HCT116 (cell line): ENCODE data around the gene PPP1R1A. TPM values are rescaled to one million over a fixed set of nuclear protein-coding genes. Genes with fewer than 3 reads are reported as not detected.

Experiments
- ATAC-seq: fragments of 200-7000 bp; cut with Tn5 transposase; 2 replicates; pipeline ENCODE4 v1.9.1; 2020; ENCODE audit warnings: mild to moderate bottlenecking, moderate library complexity
- BruUV-seq: library from RNA; stranded (reverse); fragments of 400-500 nt; replicated peaks from 2 replicates; lab custom pipeline; 2021; lab: Mats Ljungman, UMichigan
- CTCF ChIA-PET: fragments of 300-600 bp; sonication (Branson Sonifier 250); formaldehyde crosslinking; loops from one replicate; lab custom pipeline; 2021; ENCODE audit warnings: antibody characterized with exemption; lab: Charles Lee
- POLR2A ChIA-PET: fragments of 300-600, 350-600 bp; sonication (Branson Sonifier 250); formaldehyde crosslinking; loops from one replicate; lab custom pipeline; 2021; ENCODE audit warnings: antibody characterized with exemption; lab: Charles Lee
- RAD21 ChIA-PET, 2 experiments: fragments of 300-600 bp; sonication (Branson Sonifier 250); formaldehyde crosslinking; loops; one replicate each; lab custom pipeline; 2023; ENCODE audit warnings: low total read pairs in 2 of 2; ENCODE audit not compliant: uncharacterized antibody in 2 of 2, unreplicated experiment in 2 of 2, low non-redundant PET in 1 of 2; lab: Charles Lee
- DNase-seq: peaks from one replicate; pipeline ENCODE4 v3.0.0-alpha.2; 2010; ENCODE audit warnings: low read depth, low spot score
- H2AFZ ChIP-seq: fragments of 200-600 bp; shearing (Covaris generic), sonication (generic); 2 replicates; pipeline ENCODE4 v1.6.1; 2017; ENCODE audit warnings: low read depth, mixed run types, mixed read lengths, antibody characterized with exemption, low read length; ENCODE audit not compliant: poor library complexity, severe bottlenecking
- H3K27ac ChIP-seq: 2 replicates; pipeline ENCODE4 v1.5.1; 2012; ENCODE audit warnings: low read depth, low read length
- H3K27me3 ChIP-seq: fragments of 200-600 bp; sonication (generic); 2 replicates; pipeline ENCODE4 v1.6.1; 2016; ENCODE audit warnings: mixed run types, low read length, mixed read lengths; ENCODE audit not compliant: insufficient read depth
- H3K36me3 ChIP-seq, 2 experiments: fragments of 200-500 bp in 1 of 2; fragments of 200-600 bp in 1 of 2; sonication (Bioruptor generic) in 1 of 2; sonication (generic) in 1 of 2; 2 replicates each; pipeline versions ENCODE4 v1.5.1 to v1.6.1; 2014 to 2016; ENCODE audit warnings: low read length in 2 of 2, inconsistent platforms in 1 of 2, mixed read lengths in 1 of 2, mixed run types in 1 of 2; ENCODE audit not compliant: insufficient read depth in 2 of 2, control insufficient read depth in 1 of 2
- H3K4me1 ChIP-seq, 2 experiments: fragments of 200-600 bp in 1 of 2; sonication (generic) in 1 of 2; 2 replicates each; pipeline versions ENCODE4 v1.5.1 to v1.6.1; 2012 to 2017; ENCODE audit warnings: low read length in 2 of 2, inconsistent platforms in 1 of 2, mild to moderate bottlenecking in 1 of 2, mixed read lengths in 1 of 2, mixed run types in 1 of 2, moderate library complexity in 1 of 2; ENCODE audit not compliant: insufficient read depth in 2 of 2, control insufficient read depth in 1 of 2
- H3K4me2 ChIP-seq: fragments of 200-600 bp; sonication (generic); 2 replicates; pipeline ENCODE4 v1.6.1; 2017; ENCODE audit warnings: mixed run types, low read length, mixed read lengths
- H3K4me3 ChIP-seq, 2 experiments: fragments of 200-600 bp in 1 of 2; sonication (generic) in 1 of 2; replicated peaks in 1 of 2; 2 replicates each; pipeline ENCODE4 v1.5.1; 2011 to 2016; ENCODE audit warnings: low read length in 2 of 2, control low read depth in 1 of 2, low read depth in 1 of 2, mild to moderate bottlenecking in 1 of 2, mixed read lengths in 1 of 2, mixed run types in 1 of 2
- H3K79me2 ChIP-seq: fragments of 200-600 bp; sonication (generic); 2 replicates; pipeline ENCODE4 v1.6.1; 2017; ENCODE audit warnings: mild to moderate bottlenecking, mixed run types, low read length, moderate library complexity, mixed read lengths; ENCODE audit not compliant: insufficient read depth
- H3K9ac ChIP-seq: fragments of 200-600 bp; sonication (generic); 2 replicates; pipeline ENCODE4 v1.6.1; 2016; ENCODE audit warnings: low read length, mixed read lengths
- H3K9me2 ChIP-seq: fragments of 200-600 bp; sonication (generic), shearing (Covaris generic); 2 replicates; pipeline ENCODE4 v1.6.1; 2017; ENCODE audit warnings: mixed run types, mild to moderate bottlenecking, moderate library complexity; ENCODE audit not compliant: insufficient read depth
- H3K9me3 ChIP-seq, 2 experiments: fragments of 200-500 bp in 1 of 2; fragments of 200-600 bp in 1 of 2; sonication (Bioruptor generic) in 1 of 2; sonication (generic) in 1 of 2; 2 replicates each; pipeline ENCODE4 v1.6.1; 2014 to 2017; ENCODE audit warnings: low read length in 2 of 2, mixed read lengths in 2 of 2, inconsistent platforms in 1 of 2, low read depth in 1 of 2, mild to moderate bottlenecking in 1 of 2, mixed run types in 1 of 2, moderate library complexity in 1 of 2; ENCODE audit not compliant: control insufficient read depth in 1 of 2, insufficient read depth in 1 of 2
- H4K20me1 ChIP-seq: fragments of 200-600 bp; sonication (generic), shearing (Covaris generic); 2 replicates; pipeline ENCODE4 v1.6.1; 2017; ENCODE audit warnings: mixed run types, mild to moderate bottlenecking, moderate library complexity; ENCODE audit not compliant: insufficient read depth
- CBX3 ChIP-seq: IDR thresholded peaks from 2 replicates; pipeline ENCODE4 v1.6.1; 2012; ENCODE audit warnings: low read depth
- CEBPB ChIP-seq: IDR thresholded peaks from 2 replicates; pipeline ENCODE4 v1.6.1; 2012; ENCODE audit warnings: low read depth
- EGR1 ChIP-seq: IDR thresholded peaks from 2 replicates; pipeline ENCODE4 v1.6.1; 2012; ENCODE audit warnings: low read depth
- ELF1 ChIP-seq: IDR thresholded peaks from 2 replicates; pipeline ENCODE4 v1.6.1; 2012; ENCODE audit warnings: low read depth, borderline replicate concordance
- EZH2 ChIP-seq: fragments of 200-600 bp; sonication (generic); IDR thresholded peaks from 2 replicates; pipeline ENCODE4 v1.6.1; 2017; ENCODE audit warnings: antibody characterized with exemption, mixed run types
- EZH2phosphoT487 ChIP-seq: fragments of 200-600 bp; IDR thresholded peaks from 2 replicates; pipeline ENCODE4 v1.6.1; 2018; ENCODE audit warnings: antibody characterized with exemption, borderline replicate concordance
- FOSL1 ChIP-seq: IDR thresholded peaks from 2 replicates; pipeline ENCODE4 v1.6.1; 2012; ENCODE audit warnings: low read depth
- POLR2AphosphoS5 ChIP-seq: IDR thresholded peaks from 2 replicates; pipeline ENCODE4 v1.6.1; 2011; ENCODE audit warnings: mild to moderate bottlenecking, low read depth, low read length, moderate library complexity
- RAD21 ChIP-seq: IDR thresholded peaks from 2 replicates; pipeline ENCODE4 v1.6.1; 2012; ENCODE audit warnings: low read depth, mild to moderate bottlenecking
- SIN3A ChIP-seq: IDR thresholded peaks from 2 replicates; pipeline ENCODE4 v1.6.1; 2012; ENCODE audit warnings: low read depth
- SP1 ChIP-seq: IDR thresholded peaks from 2 replicates; pipeline ENCODE4 v1.6.1; 2012; ENCODE audit warnings: low read depth
- SRF ChIP-seq: IDR thresholded peaks from 2 replicates; pipeline ENCODE4 v1.6.1; 2012; ENCODE audit warnings: low read depth
- intact Hi-C: fragments of 100-400 bp; cut with micrococcal nuclease; formaldehyde crosslinking; loops from 2 replicates; pipeline ENCODE4 v1.10.0; 2022
- total RNA-seq: library from RNA; stranded (reverse); gene quantifications from one replicate; pipeline ENCODE4 v1.2.1, GENCODE V29; 2021; ENCODE audit not compliant: unreplicated experiment
- TF ChIP-seq, protein P1 (sequence below): IDR thresholded peaks from 2 replicates; pipeline ENCODE4 v1.6.1; 2011; ENCODE audit warnings: mild to moderate bottlenecking, low read length, moderate library complexity; ENCODE audit not compliant: insufficient replicate concordance; ENCODE audit errors: extremely low read depth
- TF ChIP-seq, protein P2 (sequence below), 3 experiments: fragments of 200-600 bp in 1 of 3; sonication (generic) in 1 of 3; IDR thresholded peaks in 2 of 3; conservative IDR thresholded peaks in 1 of 3; 2 replicates each; pipeline ENCODE4 v1.5.1; 2012 to 2017; ENCODE audit warnings: low read depth in 2 of 3, low read length in 2 of 3, antibody characterized with exemption in 1 of 3, borderline replicate concordance in 1 of 3, control low read depth in 1 of 3, mild to moderate bottlenecking in 1 of 3, mixed read lengths in 1 of 3, mixed run types in 1 of 3, moderate library complexity in 1 of 3; ENCODE audit not compliant: insufficient read depth in 1 of 3
- TF ChIP-seq, protein P3 (sequence below): IDR thresholded peaks from 2 replicates; pipeline ENCODE4 v1.6.1; 2012

PPP1R1A gene
- total RNA-seq, 1 experiment from 2014 or later, result 0.61 TPM

DNA sequence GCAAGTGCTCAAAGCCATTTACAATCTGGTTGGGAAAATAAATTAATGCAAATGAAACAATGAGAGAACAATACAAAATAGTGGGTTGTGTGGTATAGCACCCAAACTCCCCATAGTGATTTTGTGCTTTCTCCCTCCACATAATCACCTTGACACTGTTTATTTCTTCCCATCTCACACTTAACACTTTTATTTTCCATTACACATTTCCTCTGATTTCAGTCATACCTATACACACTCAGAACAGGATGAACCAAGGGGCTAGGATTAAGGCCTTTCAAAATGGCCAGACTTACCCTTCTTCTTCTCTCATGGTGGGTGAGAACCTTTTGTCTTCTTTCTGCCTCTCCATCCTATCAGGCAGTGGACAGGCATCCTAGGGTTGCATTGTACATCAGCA, 53.0 kb downstream of the PPP1R1A start:
- Histone ChIP-seq H3K9me3 (no peaks in the 10 kb centered on the region), H3K4me2 (no peak overlapping the region), H3K9me2 (no peaks in the 10 kb centered on the region), H3K9ac (no peak overlapping the region), H4K20me1 (no peaks in the 10 kb centered on the region), H3K79me2 (no peaks in the 10 kb centered on the region), H3K27me3 (peaks cover 39% of the 10 kb centered on the region), H2AFZ (no peak overlapping the region), H3K36me3 (no peaks in the 10 kb centered on the region), H3K4me3 (no peak overlapping the region), H3K4me1 (no peaks in the 10 kb centered on the region), H3K27ac (no peak overlapping the region)
- ATAC-seq, result no peak
- ChIA-PET CTCF (interaction anchor here (0.9 kb wide), 1 partner anchor 61 kb away, joined by 3 read pairs; no protein-coding TSS in a partner anchor), RAD21 (no interaction called here), POLR2A (no interaction called here)
- TF ChIP-seq CBX3 (no peak), ELF1 (no peak)
- DNase-seq, result no peak
- intact Hi-C loops, result no loop called here
- no TSS peak for BruUV-seq

DNA sequence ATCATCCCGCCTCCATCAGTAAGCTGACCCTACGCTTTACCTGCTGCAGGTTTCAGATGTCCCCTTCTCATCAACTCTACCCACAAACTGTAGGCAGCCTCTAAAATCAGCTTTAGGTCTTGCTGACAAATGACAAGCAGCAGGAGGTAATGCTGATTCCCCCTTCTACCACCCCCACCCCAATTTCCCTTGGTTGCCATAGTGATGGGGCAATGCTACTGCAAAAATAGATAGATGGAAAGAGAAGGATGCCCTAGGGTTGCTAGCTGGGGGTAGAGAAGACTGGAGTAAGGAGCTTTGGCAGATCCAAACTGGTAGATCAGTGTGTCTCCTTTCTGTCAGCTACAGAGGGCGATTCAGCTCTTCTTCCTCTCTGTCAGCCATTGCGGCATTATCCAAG, 58.9 kb downstream of the PPP1R1A start:
- ChIA-PET CTCF (interaction anchor here (1.7 kb wide), 1 partner anchor 10 kb away, joined by 6 read pairs; no protein-coding TSS in a partner anchor), POLR2A (no interaction called here), RAD21 (no interaction called here)
- intact Hi-C loops, result no loop called here
- H3K36me3 ChIP-seq, result no peaks in the 10 kb centered on the region
- H3K9ac ChIP-seq, result no peak overlapping the region
- no peaks in the 10 kb centered on the region for H3K9me3 ChIP-seq
- no peak overlapping the region for H2AFZ ChIP-seq
- DNase-seq (no peak), ATAC-seq (no peak)
- no peak overlapping the region for H3K27ac ChIP-seq
- TF ChIP-seq, protein P1, sequence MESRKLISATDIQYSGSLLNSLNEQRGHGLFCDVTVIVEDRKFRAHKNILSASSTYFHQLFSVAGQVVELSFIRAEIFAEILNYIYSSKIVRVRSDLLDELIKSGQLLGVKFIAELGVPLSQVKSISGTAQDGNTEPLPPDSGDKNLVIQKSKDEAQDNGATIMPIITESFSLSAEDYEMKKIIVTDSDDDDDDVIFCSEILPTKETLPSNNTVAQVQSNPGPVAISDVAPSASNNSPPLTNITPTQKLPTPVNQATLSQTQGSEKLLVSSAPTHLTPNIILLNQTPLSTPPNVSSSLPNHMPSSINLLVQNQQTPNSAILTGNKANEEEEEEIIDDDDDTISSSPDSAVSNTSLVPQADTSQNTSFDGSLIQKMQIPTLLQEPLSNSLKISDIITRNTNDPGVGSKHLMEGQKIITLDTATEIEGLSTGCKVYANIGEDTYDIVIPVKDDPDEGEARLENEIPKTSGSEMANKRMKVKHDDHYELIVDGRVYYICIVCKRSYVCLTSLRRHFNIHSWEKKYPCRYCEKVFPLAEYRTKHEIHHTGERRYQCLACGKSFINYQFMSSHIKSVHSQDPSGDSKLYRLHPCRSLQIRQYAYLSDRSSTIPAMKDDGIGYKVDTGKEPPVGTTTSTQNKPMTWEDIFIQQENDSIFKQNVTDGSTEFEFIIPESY, result no peak
- TF ChIP-seq, protein P2, sequence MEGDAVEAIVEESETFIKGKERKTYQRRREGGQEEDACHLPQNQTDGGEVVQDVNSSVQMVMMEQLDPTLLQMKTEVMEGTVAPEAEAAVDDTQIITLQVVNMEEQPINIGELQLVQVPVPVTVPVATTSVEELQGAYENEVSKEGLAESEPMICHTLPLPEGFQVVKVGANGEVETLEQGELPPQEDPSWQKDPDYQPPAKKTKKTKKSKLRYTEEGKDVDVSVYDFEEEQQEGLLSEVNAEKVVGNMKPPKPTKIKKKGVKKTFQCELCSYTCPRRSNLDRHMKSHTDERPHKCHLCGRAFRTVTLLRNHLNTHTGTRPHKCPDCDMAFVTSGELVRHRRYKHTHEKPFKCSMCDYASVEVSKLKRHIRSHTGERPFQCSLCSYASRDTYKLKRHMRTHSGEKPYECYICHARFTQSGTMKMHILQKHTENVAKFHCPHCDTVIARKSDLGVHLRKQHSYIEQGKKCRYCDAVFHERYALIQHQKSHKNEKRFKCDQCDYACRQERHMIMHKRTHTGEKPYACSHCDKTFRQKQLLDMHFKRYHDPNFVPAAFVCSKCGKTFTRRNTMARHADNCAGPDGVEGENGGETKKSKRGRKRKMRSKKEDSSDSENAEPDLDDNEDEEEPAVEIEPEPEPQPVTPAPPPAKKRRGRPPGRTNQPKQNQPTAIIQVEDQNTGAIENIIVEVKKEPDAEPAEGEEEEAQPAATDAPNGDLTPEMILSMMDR (IDR thresholded peaks at IDR 0.05 in 2 of 3, conservative IDR thresholded peaks at IDR 0.05 in 1 of 3; ENCODE audit: borderline replicate concordance in 1 of 3, insufficient read depth in 1 of 3, low read depth in 2 of 3, low read length in 2 of 3), result no peak
- TF ChIP-seq SRF, result no peak
- TF ChIP-seq EZH2phosphoT487, result no peak
- TF ChIP-seq POLR2AphosphoS5, result no peak
- TF ChIP-seq FOSL1, result no peak
- TF ChIP-seq EZH2, result no peak
- no peak for TF ChIP-seq CEBPB
- no peak for TF ChIP-seq EGR1
- TF ChIP-seq, protein P3, sequence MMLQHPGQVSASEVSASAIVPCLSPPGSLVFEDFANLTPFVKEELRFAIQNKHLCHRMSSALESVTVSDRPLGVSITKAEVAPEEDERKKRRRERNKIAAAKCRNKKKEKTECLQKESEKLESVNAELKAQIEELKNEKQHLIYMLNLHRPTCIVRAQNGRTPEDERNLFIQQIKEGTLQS, result no peak
- no peak for TF ChIP-seq SP1
- no peak for TF ChIP-seq ELF1
- no peak for TF ChIP-seq RAD21
- no peak for TF ChIP-seq SIN3A
- H3K27me3 ChIP-seq, result peaks cover 59% of the 10 kb centered on the region
- no peak overlapping the region for H3K4me2 ChIP-seq
- no peaks in the 10 kb centered on the region for H3K9me2 ChIP-seq
- no peaks in the 10 kb centered on the region for H3K79me2 ChIP-seq
- BruUV-seq, result no TSS peak
- H4K20me1 ChIP-seq, result no peaks in the 10 kb centered on the region
- H3K4me1 ChIP-seq, result 0 out of 4 replicates have a peak, but pooled peaks cover 0 to 3% of the 10 kb centered on the region in 2 experiments
- H3K4me3 ChIP-seq, result no peak overlapping the region
